GM23338 (cell line): Measurements from ENCODE around the gene CAPZA1. TPM values are rescaled to one million over a fixed set of nuclear protein-coding genes. Genes with fewer than 3 reads are reported as not detected.

Source experiments
- ATAC-seq: fragments of 200-7000 bp; cut with Tn5 transposase; 3 replicates; pipeline ENCODE4 v1.9.1; 2020
- DNase-seq: peaks from one replicate; pipeline ENCODE4 v3.0.0-alpha.2; 2015; ENCODE audit warnings: low spot score
- H2AFZ ChIP-seq: fragments of 200-600 bp; sonication (generic); 2 replicates; pipeline ENCODE4 v1.8.0; 2016; ENCODE audit warnings: antibody characterized with exemption, mild to moderate bottlenecking, moderate library complexity
- H3F3A ChIP-seq: fragments of 200-600 bp; sonication (generic); replicated peaks from 2 replicates; pipeline ENCODE4 v1.8.0; 2017; ENCODE audit warnings: antibody characterized with exemption, mixed run types, low read depth
- H3K27ac ChIP-seq: fragments of 200-600 bp; sonication (generic); 2 replicates; pipeline ENCODE4 v1.6.1; 2016; ENCODE audit warnings: low read depth
- H3K27me3 ChIP-seq: fragments of 200-600 bp; sonication (generic); 2 replicates; pipeline ENCODE4 v1.8.0; 2016; ENCODE audit warnings: mild to moderate bottlenecking, mixed run types, moderate library complexity; ENCODE audit not compliant: insufficient read depth
- H3K36me3 ChIP-seq: fragments of 200-600 bp; sonication (generic); 2 replicates; pipeline ENCODE4 v1.8.0; 2016; ENCODE audit warnings: mild to moderate bottlenecking; ENCODE audit not compliant: insufficient read depth
- H3K4me1 ChIP-seq: fragments of 200-600 bp; sonication (generic); 2 replicates; pipeline ENCODE4 v1.8.0; 2016; ENCODE audit warnings: mild to moderate bottlenecking, moderate library complexity; ENCODE audit not compliant: insufficient read depth
- H3K4me2 ChIP-seq: fragments of 200-600 bp; sonication (generic); 2 replicates; pipeline ENCODE4 v1.7.1; 2017; ENCODE audit warnings: mixed run types
- H3K4me3 ChIP-seq: fragments of 200-600 bp; sonication (generic); 2 replicates; pipeline ENCODE4 v1.6.1; 2016; ENCODE audit warnings: mixed run types
- H3K79me2 ChIP-seq: fragments of 200-600 bp; sonication (generic); replicated peaks from 2 replicates; pipeline ENCODE4 v1.8.0; 2017; ENCODE audit warnings: mild to moderate bottlenecking; ENCODE audit not compliant: insufficient read depth
- H3K9me2 ChIP-seq: fragments of 200-600 bp; sonication (generic); 2 replicates; pipeline ENCODE4 v1.8.0; 2017; ENCODE audit not compliant: insufficient read depth
- H4K20me1 ChIP-seq: fragments of 200-600 bp; sonication (generic); replicated peaks from 2 replicates; pipeline ENCODE4 v1.8.0; 2017; ENCODE audit warnings: mild to moderate bottlenecking; ENCODE audit not compliant: insufficient read depth
- H3K27ac Mint-ChIP-seq: 2 replicates; pipeline ENCODE4 v1.8.0; 2020; ENCODE audit warnings: inconsistent platforms, mild to moderate bottlenecking, moderate library complexity, mixed read lengths
- H3K27me3 Mint-ChIP-seq: 3 replicates; pipeline ENCODE4 v1.8.0; 2022; ENCODE audit warnings: low read depth, mild to moderate bottlenecking, moderate library complexity, mixed read lengths, inconsistent platforms; ENCODE audit not compliant: insufficient read depth, poor library complexity
- H3K36me3 Mint-ChIP-seq: 3 replicates; pipeline ENCODE4 v1.8.0; 2021; ENCODE audit warnings: low read depth, mild to moderate bottlenecking, inconsistent platforms, moderate library complexity, mixed read lengths
- H3K4me1 Mint-ChIP-seq: 3 replicates; pipeline ENCODE4 v1.8.0; 2020; ENCODE audit warnings: mild to moderate bottlenecking, inconsistent platforms, mixed read lengths
- H3K4me3 Mint-ChIP-seq: 3 replicates; pipeline ENCODE4 v1.8.0; 2021; ENCODE audit warnings: moderate library complexity, mild to moderate bottlenecking, inconsistent platforms, mixed read lengths
- H3K9me3 Mint-ChIP-seq: 3 replicates; pipeline ENCODE4 v1.8.0; 2020; ENCODE audit warnings: moderate library complexity, mild to moderate bottlenecking, inconsistent platforms, mixed read lengths
- CREB1 ChIP-seq: fragments of 250-450 bp; sonication (Bioruptor Pico); IDR thresholded peaks from 2 replicates; pipeline ENCODE4 v1.5.0; 2020; ENCODE audit warnings: low read depth, mild to moderate bottlenecking, moderate library complexity
- EZH2 ChIP-seq: fragments of 200-600 bp; sonication (generic); IDR thresholded peaks from one replicate; pipeline ENCODE4 v1.8.0; 2017; ENCODE audit warnings: antibody characterized with exemption, mild to moderate bottlenecking, low read depth; ENCODE audit not compliant: unreplicated experiment
- EZH2phosphoT487 ChIP-seq: fragments of 200-600 bp; sonication (generic); IDR thresholded peaks from one replicate; pipeline ENCODE4 v1.8.1; 2018; ENCODE audit warnings: antibody characterized with exemption; ENCODE audit not compliant: unreplicated experiment
- NANOG ChIP-seq: IDR thresholded peaks from 2 replicates; pipeline ENCODE4 v1.6.1; 2016; ENCODE audit warnings: antibody characterized with exemption, borderline replicate concordance
- ZNF114 ChIP-seq: fragments of 250-450 bp; sonication (Bioruptor Pico); IDR thresholded peaks from 2 replicates; pipeline ENCODE4 v1.5.0; 2020; ENCODE audit warnings: mild to moderate bottlenecking, moderate library complexity
- polyA plus RNA-seq: library from polyadenylated mRNA; unstranded; fragments of >200 nt; fragmentation: Nextera tagmentation; extraction: Ambion mirVana; gene quantifications from 2 replicates; pipeline ENCODE4 v1.2.1, GENCODE V29; 2016
- total RNA-seq: library from RNA; depleted of rRNA; stranded (reverse); fragments of >200 nt; shearing (Covaris generic); gene quantifications from 2 replicates; pipeline ENCODE4 v1.2.3, GENCODE V29; 2014
- TF ChIP-seq, protein P1 (sequence below): IDR thresholded peaks from 2 replicates; pipeline ENCODE4 v1.6.1; 2016; ENCODE audit warnings: antibody characterized with exemption
- TF ChIP-seq, protein P2 (sequence below): IDR thresholded peaks from one replicate; pipeline ENCODE4 v1.6.1; 2018; ENCODE audit warnings: antibody characterized with exemption; ENCODE audit not compliant: unreplicated experiment
- TF ChIP-seq, protein P3 (sequence below), 2 experiments: fragments of 200-600 bp in 1 of 2; sonication (generic) in 1 of 2; conservative IDR thresholded peaks; 2 replicates each; pipeline versions ENCODE4 v1.5.1 to v1.6.1; 2016 to 2017; ENCODE audit warnings: antibody characterized with exemption in 2 of 2, low read depth in 2 of 2, mild to moderate bottlenecking in 2 of 2, moderate library complexity in 1 of 2
- TF ChIP-seq, protein P4 (sequence below): fragments of 250-450 bp; sonication (Bioruptor Pico); IDR thresholded peaks from 2 replicates; pipeline ENCODE4 v1.5.0; 2020; ENCODE audit warnings: mild to moderate bottlenecking, moderate library complexity

Gene CAPZA1
- total and polyA plus RNA-seq, 2 experiments from 2014 or later: 147 to 182 TPM

DNA sequence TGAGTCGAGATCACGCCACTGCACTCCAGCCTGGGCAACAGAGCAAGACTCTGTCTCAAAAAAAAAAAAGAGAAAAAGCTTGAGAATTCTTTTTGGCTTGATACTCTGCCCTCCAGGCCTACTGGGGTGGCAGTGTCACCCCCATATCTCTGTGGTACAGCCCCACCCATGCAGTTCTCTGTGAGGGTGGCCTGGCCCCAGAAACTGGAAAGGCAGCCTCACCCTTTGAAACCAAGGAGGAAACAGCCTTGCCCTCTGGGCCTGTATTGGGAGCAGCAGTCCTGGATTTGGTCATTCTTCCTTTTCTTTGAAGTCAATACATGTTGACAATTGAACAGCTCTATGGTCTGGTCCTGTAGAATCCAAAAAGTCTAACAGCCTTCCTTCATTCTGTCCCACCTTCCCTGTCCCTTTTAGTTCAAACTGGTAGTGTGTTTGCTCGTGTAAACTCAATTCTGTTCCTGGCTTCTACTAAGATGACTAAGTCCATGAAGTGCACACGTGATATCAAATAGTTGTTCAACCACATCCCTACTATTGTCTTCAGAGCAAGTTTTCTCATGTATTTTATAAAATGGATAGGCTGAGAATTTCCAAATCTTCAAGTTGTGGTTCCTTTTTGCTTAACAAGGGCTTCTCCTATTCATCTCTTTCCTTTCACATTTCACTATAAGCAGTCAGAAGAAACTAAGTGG is 13.9 kb upstream of the CAPZA1 start:
- H3K4me3 Mint-ChIP-seq: no peak overlapping the region
- peaks cover 23% of the 10 kb centered on the region; the same call in 1 of the 2 replicates for H3K36me3 ChIP-seq

More for the DNA sequence above, 13.9 kb upstream of the CAPZA1 start:
- Histone ChIP-seq H3K4me3 (no peak overlapping the region), H3K27ac (no peak overlapping the region), H3K4me1 (no peaks in the 10 kb centered on the region), H2AFZ (no peak overlapping the region), H3K9me2 (no peaks in the 10 kb centered on the region), H3K79me2 (no peaks in the 10 kb centered on the region), H4K20me1 (peaks cover 15% of the 10 kb centered on the region), H3F3A (0 out of 2 replicates have a peak, but pooled peaks cover 2% of the 10 kb centered on the region), H3K27me3 (no peaks in the 10 kb centered on the region), H3K4me2 (no peak overlapping the region)
- H3K36me3 Mint-ChIP-seq: peaks cover 43% of the 10 kb centered on the region
- peaks cover 4% of the 10 kb centered on the region for H3K27me3 Mint-ChIP-seq
- H3K27ac Mint-ChIP-seq: no peak overlapping the region
- DNase-seq (no peak), ATAC-seq (no peak)
- TF ChIP-seq ZNF114 (CRISPR knock-in tag): no peak
- TF ChIP-seq CREB1 (CRISPR knock-in tag): no peak
- no peak for TF ChIP-seq NANOG
- no peak for TF ChIP-seq EZH2phosphoT487
- TF ChIP-seq, protein P1, sequence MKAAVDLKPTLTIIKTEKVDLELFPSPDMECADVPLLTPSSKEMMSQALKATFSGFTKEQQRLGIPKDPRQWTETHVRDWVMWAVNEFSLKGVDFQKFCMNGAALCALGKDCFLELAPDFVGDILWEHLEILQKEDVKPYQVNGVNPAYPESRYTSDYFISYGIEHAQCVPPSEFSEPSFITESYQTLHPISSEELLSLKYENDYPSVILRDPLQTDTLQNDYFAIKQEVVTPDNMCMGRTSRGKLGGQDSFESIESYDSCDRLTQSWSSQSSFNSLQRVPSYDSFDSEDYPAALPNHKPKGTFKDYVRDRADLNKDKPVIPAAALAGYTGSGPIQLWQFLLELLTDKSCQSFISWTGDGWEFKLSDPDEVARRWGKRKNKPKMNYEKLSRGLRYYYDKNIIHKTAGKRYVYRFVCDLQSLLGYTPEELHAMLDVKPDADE: no peak
- TF ChIP-seq, protein P2, sequence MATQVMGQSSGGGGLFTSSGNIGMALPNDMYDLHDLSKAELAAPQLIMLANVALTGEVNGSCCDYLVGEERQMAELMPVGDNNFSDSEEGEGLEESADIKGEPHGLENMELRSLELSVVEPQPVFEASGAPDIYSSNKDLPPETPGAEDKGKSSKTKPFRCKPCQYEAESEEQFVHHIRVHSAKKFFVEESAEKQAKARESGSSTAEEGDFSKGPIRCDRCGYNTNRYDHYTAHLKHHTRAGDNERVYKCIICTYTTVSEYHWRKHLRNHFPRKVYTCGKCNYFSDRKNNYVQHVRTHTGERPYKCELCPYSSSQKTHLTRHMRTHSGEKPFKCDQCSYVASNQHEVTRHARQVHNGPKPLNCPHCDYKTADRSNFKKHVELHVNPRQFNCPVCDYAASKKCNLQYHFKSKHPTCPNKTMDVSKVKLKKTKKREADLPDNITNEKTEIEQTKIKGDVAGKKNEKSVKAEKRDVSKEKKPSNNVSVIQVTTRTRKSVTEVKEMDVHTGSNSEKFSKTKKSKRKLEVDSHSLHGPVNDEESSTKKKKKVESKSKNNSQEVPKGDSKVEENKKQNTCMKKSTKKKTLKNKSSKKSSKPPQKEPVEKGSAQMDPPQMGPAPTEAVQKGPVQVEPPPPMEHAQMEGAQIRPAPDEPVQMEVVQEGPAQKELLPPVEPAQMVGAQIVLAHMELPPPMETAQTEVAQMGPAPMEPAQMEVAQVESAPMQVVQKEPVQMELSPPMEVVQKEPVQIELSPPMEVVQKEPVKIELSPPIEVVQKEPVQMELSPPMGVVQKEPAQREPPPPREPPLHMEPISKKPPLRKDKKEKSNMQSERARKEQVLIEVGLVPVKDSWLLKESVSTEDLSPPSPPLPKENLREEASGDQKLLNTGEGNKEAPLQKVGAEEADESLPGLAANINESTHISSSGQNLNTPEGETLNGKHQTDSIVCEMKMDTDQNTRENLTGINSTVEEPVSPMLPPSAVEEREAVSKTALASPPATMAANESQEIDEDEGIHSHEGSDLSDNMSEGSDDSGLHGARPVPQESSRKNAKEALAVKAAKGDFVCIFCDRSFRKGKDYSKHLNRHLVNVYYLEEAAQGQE: no peak
- TF ChIP-seq EZH2: no peak
- TF ChIP-seq, protein P3, sequence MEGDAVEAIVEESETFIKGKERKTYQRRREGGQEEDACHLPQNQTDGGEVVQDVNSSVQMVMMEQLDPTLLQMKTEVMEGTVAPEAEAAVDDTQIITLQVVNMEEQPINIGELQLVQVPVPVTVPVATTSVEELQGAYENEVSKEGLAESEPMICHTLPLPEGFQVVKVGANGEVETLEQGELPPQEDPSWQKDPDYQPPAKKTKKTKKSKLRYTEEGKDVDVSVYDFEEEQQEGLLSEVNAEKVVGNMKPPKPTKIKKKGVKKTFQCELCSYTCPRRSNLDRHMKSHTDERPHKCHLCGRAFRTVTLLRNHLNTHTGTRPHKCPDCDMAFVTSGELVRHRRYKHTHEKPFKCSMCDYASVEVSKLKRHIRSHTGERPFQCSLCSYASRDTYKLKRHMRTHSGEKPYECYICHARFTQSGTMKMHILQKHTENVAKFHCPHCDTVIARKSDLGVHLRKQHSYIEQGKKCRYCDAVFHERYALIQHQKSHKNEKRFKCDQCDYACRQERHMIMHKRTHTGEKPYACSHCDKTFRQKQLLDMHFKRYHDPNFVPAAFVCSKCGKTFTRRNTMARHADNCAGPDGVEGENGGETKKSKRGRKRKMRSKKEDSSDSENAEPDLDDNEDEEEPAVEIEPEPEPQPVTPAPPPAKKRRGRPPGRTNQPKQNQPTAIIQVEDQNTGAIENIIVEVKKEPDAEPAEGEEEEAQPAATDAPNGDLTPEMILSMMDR (conservative IDR thresholded peaks at IDR 0.05; ENCODE audit: low read depth in 2 of 2): no peak
- TF ChIP-seq, protein P4, sequence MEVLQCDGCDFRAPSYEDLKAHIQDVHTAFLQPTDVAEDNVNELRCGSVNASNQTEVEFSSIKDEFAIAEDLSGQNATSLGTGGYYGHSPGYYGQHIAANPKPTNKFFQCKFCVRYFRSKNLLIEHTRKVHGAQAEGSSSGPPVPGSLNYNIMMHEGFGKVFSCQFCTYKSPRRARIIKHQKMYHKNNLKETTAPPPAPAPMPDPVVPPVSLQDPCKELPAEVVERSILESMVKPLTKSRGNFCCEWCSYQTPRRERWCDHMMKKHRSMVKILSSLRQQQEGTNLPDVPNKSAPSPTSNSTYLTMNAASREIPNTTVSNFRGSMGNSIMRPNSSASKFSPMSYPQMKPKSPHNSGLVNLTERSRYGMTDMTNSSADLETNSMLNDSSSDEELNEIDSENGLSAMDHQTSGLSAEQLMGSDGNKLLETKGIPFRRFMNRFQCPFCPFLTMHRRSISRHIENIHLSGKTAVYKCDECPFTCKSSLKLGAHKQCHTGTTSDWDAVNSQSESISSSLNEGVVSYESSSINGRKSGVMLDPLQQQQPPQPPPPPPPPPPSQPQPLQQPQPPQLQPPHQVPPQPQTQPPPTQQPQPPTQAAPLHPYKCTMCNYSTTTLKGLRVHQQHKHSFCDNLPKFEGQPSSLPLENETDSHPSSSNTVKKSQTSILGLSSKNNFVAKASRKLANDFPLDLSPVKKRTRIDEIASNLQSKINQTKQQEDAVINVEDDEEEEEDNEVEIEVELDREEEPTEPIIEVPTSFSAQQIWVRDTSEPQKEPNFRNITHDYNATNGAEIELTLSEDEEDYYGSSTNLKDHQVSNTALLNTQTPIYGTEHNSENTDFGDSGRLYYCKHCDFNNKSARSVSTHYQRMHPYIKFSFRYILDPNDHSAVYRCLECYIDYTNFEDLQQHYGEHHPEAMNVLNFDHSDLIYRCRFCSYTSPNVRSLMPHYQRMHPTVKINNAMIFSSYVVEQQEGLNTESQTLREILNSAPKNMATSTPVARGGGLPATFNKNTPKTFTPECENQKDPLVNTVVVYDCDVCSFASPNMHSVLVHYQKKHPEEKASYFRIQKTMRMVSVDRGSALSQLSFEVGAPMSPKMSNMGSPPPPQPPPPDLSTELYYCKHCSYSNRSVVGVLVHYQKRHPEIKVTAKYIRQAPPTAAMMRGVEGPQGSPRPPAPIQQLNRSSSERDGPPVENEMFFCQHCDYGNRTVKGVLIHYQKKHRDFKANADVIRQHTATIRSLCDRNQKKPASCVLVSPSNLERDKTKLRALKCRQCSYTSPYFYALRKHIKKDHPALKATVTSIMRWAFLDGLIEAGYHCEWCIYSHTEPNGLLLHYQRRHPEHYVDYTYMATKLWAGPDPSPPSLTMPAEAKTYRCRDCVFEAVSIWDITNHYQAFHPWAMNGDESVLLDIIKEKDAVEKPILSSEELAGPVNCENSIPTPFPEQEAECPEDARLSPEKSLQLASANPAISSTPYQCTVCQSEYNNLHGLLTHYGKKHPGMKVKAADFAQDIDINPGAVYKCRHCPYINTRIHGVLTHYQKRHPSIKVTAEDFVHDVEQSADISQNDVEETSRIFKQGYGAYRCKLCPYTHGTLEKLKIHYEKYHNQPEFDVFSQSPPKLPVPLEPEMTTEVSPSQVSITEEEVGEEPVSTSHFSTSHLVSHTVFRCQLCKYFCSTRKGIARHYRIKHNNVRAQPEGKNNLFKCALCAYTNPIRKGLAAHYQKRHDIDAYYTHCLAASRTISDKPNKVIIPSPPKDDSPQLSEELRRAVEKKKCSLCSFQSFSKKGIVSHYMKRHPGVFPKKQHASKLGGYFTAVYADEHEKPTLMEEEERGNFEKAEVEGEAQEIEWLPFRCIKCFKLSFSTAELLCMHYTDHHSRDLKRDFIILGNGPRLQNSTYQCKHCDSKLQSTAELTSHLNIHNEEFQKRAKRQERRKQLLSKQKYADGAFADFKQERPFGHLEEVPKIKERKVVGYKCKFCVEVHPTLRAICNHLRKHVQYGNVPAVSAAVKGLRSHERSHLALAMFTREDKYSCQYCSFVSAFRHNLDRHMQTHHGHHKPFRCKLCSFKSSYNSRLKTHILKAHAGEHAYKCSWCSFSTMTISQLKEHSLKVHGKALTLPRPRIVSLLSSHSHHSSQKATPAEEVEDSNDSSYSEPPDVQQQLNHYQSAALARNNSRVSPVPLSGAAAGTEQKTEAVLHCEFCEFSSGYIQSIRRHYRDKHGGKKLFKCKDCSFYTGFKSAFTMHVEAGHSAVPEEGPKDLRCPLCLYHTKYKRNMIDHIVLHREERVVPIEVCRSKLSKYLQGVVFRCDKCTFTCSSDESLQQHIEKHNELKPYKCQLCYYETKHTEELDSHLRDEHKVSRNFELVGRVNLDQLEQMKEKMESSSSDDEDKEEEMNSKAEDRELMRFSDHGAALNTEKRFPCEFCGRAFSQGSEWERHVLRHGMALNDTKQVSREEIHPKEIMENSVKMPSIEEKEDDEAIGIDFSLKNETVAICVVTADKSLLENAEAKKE: no peak
- H3K9me3 Mint-ChIP-seq: no peaks in the 10 kb centered on the region
- no peaks in the 10 kb centered on the region for H3K4me1 Mint-ChIP-seq
